Measurements from ENCODE around the gene SNRPD2. TPM values are rescaled to one million over a fixed set of nuclear protein-coding genes. Genes with fewer than 3 reads are reported as not detected.
A peak's percentile ranks its signal among the peaks of the same experiment; 100 is the strongest.

The SNRPD2 gene
- total RNA-seq, 2 donors from 2014 or later = 25.1 to 66.4 TPM

GRCh38 chr19:45646345-45646698 lies 45.4 kb downstream of the SNRPD2 start:
- 6 to 11% methylated on average over 8 of the region's 9 CpGs for WGBS, 2 donors
- DNase-seq (no peak), ATAC-seq (no peak)
- Histone ChIP-seq H3K9me3 (no peaks in the 10 kb centered on the region), H3K27ac (no peak overlapping the region), H3K36me3 (replicated peaks in 1 of 2; ENCODE audit: insufficient read depth in 1 of 2, low read depth in 2 of 2) (no peaks in the 10 kb centered on the region), H3K4me1 (peaks cover 34% of the 10 kb centered on the region), H3K4me3 (no peak overlapping the region), H3K27me3 (no peaks in the 10 kb centered on the region)
- intact Hi-C loops (cut with DNase I) = loop anchor here (10.0 kb wide), 1 partner anchor 122 kb away; no protein-coding TSS in a partner anchor
- TF ChIP-seq POLR2A (IDR thresholded peaks at IDR 0.05) = no peak
- TF ChIP-seq CTCF (IDR thresholded peaks at IDR 0.05) = no peak

GRCh38 chr19:45645631-45646344 lies 46.0 kb downstream of the SNRPD2 start:
- Histone ChIP-seq H3K4me3 (no peak overlapping the region), H3K36me3 (replicated peaks in 1 of 2; ENCODE audit: insufficient read depth in 1 of 2, low read depth in 2 of 2) (no peaks in the 10 kb centered on the region), H3K4me1 (peaks cover 39% of the 10 kb centered on the region), H3K27me3 (no peaks in the 10 kb centered on the region), H3K27ac (no peak overlapping the region), H3K9me3 (no peaks in the 10 kb centered on the region)
- DNase-seq = peak; percentile 70 to 84 (median 80)
- peak; percentile 43 for ATAC-seq
- TF ChIP-seq CTCF (IDR thresholded peaks at IDR 0.05) = no peak
- TF ChIP-seq POLR2A (IDR thresholded peaks at IDR 0.05) = no peak
- intact Hi-C loops (cut with DNase I) = loop anchor here (10.0 kb wide), 1 partner anchor 121 kb away; no protein-coding TSS in a partner anchor
- 0 to 5% methylated on average over 22 to 27 of the region's 27 CpGs for WGBS, 2 donors

GRCh38 chr19:45645068-45645630 lies 46.6 kb downstream of the SNRPD2 start:
- intact Hi-C loops (cut with DNase I) = loop anchor here (10.0 kb wide), 1 partner anchor 120 kb away; no protein-coding TSS in a partner anchor
- peaks cover 42% of the 10 kb centered on the region for H3K4me1 ChIP-seq

GRCh38 chr19:45643927-45644771 lies 47.6 kb downstream of the SNRPD2 start:
- 41 to 46% methylated on average over 9 to 14 of the region's 14 CpGs for WGBS, 2 donors
- no peaks in the 10 kb centered on the region for H3K36me3 ChIP-seq (replicated peaks in 1 of 2; ENCODE audit: insufficient read depth in 1 of 2, low read depth in 2 of 2)
- no peaks in the 10 kb centered on the region for H3K27me3 ChIP-seq
- H3K4me3 ChIP-seq = no peak overlapping the region
- H3K9me3 ChIP-seq = no peaks in the 10 kb centered on the region
- H3K27ac ChIP-seq = no peak overlapping the region
- ATAC-seq (no peak), DNase-seq (no peak)
- intact Hi-C loops (cut with DNase I) = loop anchor here (5.0 to 10.0 kb wide), 3 partner anchors 37 to 119 kb away; no protein-coding TSS in a partner anchor
- TF ChIP-seq POLR2A (IDR thresholded peaks at IDR 0.05) (no peak), CTCF (IDR thresholded peaks at IDR 0.05) (no peak)
- peaks cover 50% of the 10 kb centered on the region for H3K4me1 ChIP-seq

More at GRCh38 chr19:45645068-45645630, 46.6 kb downstream of the SNRPD2 start:
- ATAC-seq (no peak), DNase-seq (peak in 1 of 4 donors; percentile 24)
- Histone ChIP-seq H3K4me3 (no peak overlapping the region), H3K27ac (no peak overlapping the region), H3K27me3 (no peaks in the 10 kb centered on the region), H3K9me3 (no peaks in the 10 kb centered on the region), H3K36me3 (replicated peaks in 1 of 2; ENCODE audit: insufficient read depth in 1 of 2, low read depth in 2 of 2) (no peaks in the 10 kb centered on the region)
- 16 to 47% methylated on average over 13 to 34 of the region's 35 CpGs for WGBS, 2 donors
- TF ChIP-seq CTCF (IDR thresholded peaks at IDR 0.05) (no peak), POLR2A (IDR thresholded peaks at IDR 0.05) (no peak)
